Stimulated activated CD4-positive, alpha-beta T cell treated with anti-CD3 and anti-CD28 coated beads, Interleukin-12 subunit alpha, Interleukin-12 subunit beta, amount 100 ng/mL, for 4 hours (primary cell): Measurements from ENCODE around the gene CFAP92.
"Not testable (repeated sequence)": the region's sequence is repeated elsewhere in the genome, so short reads cannot be mapped to it uniquely, and the experiment has no call there.

ENCODE experiments used
- DNase-seq: peaks from one replicate; pipeline ENCODE4 v3.0.0-alpha.2; 2020

Gene CFAP92

GRCh38 chr3:128889139-128889894, 104.6 kb downstream of the CFAP92 start:
- no peak for DNase-seq

DNA sequence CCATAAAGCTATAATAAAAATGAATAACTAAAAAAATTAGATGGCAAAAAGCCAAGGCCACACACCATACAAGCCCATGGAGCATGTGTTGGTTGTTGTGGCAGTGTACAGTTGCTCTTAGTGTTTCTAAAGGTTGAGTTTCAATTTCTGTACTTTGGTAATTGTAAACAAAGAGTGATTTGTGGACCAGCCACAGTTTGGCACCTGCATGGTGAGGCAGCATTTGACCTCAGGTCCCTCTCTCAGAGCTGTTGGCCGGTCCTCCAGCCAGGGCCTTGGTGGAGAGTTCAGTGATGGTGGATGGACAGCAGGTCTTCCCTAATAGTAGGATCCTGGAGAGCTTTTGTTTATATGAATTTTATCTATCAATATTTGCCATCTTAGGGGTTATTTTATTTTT, 108.9 kb downstream of the CFAP92 start:
- DNase-seq: no peak

DNA sequence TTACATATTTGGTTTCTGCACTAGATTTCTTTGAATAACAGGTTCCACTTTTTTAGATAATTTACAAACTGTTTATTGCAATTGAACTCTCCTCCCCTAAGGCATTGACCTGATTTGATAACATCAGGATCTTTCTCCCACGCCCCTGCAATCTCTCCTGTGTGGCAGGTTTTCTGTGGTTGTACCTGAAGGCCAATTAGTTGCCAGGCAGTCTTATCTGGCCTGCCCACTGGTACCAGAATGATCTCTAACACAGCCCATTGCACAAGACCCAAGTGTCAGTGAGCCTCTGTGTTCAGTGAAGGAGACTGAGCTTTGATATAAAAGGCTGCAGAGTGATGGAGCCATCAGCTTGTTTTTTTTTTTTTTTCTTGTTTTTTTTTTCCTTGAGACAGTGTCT, 111.2 kb downstream of the CFAP92 start:
- no peak for DNase-seq

DNA sequence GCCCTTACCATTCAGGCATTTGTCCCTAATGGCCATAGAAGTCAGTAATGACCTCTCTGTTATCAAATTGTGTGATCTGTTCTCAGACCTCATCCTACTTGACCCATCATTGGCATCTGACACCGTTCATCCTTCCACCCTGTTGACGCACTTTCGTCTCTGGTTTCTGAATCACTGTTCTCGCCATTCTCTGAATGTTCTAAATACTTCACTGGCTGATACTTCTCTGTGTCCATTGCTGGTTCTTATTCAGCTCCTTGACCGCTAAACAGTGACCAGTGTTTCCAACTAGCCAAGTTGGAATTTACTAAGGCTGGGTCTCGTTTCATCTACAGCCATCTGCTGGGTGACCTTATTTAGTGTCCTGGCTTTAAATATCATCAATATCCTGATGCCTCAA, 112.3 kb downstream of the CFAP92 start:
- DNase-seq: no peak

DNA sequence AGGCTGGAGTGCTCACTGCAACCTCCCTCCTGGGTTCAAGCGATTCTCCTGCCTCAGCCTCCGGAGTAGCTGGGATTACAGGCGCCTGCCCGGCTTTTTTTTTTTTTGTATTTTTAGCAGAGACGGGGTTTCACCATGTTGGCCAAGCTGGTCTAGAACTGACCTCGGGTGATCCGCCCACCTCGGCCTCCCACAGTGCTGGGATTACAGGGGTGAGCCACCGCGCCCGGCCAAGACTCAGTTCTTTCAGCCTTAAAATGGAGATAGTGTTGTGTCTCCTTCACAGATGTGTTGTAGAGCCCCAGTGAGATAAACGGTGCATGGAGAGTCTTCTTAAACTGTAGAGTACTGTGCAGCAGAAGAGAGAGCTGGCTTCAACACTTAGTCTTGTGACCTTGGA, 113.4 kb downstream of the CFAP92 start:
- not testable (repeated sequence) for DNase-seq

DNA sequence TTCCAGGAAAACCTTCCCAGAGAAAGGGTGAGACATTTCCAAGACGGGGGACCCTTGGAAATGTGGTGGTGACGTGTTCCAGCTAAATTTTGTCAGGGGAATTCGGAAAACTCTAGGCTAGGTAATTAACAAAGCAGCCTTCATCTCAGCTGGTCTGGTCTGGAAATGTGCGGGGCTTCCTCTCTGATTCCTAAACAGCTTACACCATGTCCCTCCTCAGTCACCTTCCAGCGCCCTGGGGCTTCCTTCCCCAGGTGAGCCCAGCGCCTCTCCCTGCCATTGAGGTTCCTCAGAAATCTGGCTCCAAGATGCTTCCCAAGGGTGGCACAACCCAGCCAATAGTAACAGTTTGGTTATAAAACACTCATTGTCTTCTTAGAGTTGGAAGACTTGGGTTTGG, 113.9 kb downstream of the CFAP92 start:
- no peak for DNase-seq

DNA sequence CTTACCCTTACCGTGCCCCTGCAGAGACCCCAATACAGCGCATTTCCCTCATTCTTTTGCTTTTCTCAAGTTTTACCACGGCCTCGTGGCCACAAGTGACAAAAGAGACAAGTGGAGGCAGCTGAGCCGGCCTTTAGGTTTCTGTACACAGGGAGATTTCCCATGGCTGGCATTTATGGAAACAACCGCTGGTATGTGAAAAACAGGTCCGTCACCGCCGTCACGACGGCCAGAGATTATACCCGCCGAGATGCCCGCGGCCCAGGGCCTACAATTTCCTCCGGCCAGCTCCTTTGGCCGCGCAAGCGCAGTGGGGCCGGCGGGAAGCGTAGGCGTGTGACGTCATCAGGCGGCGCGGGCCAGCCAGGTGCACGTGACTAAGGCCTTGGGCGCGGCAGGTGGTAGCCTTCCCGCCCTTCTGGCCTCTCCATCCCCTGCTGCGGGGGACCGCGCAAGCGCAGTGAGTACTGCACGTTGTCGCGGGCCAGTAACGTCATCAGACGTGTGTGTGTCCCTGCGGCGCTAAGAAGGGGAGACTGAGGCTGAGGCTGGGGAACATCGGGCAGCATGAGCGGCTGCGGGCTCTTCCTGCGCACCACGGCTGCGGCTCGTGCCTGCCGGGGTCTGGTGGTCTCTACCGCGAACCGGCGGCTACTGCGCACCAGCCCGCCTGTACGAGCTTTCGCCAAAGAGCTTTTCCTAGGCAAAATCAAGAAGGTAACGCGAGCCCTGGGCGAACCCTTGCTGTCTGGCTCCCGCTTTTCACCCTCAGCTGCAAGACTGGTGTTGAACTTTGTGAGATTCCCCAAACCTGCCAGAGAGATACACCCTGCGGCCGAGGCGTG, 114.5 kb downstream of the CFAP92 start, which contains the start of gene ACAD9:
ACAD9 (plus strand) TSS at position 496 of the 845 bp plus-strand sequence; CDS start at position 568, 72 bp downstream.
- peak; percentile 96 for DNase-seq

- peak; percentile 10 for DNase-seq
Observed at GRCh38 chr3:128878556-128879124, 115.2 kb downstream of the CFAP92 start.

- DNase-seq: no peak
Observed at GRCh38 chr3:128878011-128878457, 115.8 kb downstream of the CFAP92 start.

- peak; percentile 54 for DNase-seq
Observed at GRCh38 chr3:128875556-128876120, 118.2 kb downstream of the CFAP92 start.

DNA sequence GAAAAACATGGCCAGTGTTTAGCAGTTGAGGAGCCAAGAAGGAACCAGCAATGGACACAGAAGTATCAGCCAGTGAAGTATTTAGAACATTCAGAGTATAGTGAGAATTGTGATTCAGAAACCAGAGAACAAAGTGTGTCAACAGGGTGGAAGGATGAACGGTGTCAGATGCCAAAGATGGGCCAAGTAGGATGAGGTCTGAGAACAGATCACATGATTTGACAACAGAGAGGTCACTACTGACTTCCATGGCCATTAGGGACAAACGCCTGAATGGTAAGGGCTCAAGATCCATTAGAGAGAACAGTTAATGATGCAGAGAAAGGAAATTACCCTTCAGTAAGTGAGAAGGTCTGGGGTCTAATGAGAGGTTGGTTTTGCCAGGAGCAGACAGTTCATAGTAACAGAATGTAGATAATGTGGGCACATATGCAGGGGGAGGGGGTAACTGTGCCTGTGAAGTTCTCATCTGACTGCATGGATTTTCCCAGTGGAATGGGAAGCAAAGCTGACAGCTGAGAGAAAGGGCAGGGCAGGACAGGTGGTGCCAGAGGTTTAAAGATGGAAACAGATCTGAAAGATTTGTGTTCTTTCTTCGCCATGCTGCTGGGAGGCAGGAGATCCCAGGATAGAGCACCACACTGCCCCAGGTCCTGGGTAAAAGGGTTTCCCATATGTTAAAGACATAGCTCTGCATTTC, 119.2 kb downstream of the CFAP92 start:
- DNase-seq: no peak

- no peak for DNase-seq
Observed at GRCh38 chr3:128873244-128874022, 120.4 kb downstream of the CFAP92 start.

DNA sequence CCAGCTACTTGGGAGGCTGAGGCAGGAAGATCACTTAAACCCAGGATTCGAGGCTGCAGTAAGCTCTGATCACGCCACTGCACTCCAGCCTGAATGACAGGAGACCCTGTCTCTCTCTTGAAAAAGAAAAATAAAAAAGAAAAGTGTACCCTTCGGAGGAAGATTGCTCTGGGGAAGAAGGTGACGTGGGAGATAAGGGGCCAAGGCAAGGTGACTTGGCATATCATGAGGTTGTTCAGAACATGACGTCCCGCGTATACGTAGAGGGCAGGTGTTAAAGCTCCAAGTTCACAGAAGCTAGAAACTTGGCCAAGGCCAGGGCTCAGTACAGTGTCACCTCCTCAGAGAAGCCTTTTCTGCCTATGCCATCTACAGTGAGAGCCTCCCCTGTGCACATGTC, 121.1 kb downstream of the CFAP92 start:
- no peak for DNase-seq

- DNase-seq: no peak
Observed at GRCh38 chr3:128872282-128872681, 121.6 kb downstream of the CFAP92 start.

DNA sequence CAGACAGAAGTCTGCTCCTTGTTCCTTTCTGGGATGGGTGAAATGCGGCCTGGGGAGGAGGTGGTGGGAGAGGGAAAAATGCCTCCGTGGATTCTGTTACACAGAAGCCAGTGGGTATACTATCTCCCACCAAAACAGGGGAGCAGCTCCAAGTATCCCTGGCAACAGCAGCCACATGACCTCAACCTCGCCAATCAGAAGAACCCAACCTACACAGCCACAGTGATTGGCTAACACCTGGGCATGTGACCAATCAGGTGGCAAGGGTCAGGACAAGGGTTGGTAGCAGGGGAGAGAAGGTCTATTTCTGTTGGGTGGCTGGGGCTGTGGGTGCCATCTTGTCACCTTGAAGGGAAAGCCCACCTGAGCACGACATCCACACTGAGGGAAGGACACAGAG, 123.5 kb downstream of the CFAP92 start:
- DNase-seq: no peak

GRCh38 chr3:128867200-128868125, 126.4 kb downstream of the CFAP92 start:
- no peak for DNase-seq

DNA sequence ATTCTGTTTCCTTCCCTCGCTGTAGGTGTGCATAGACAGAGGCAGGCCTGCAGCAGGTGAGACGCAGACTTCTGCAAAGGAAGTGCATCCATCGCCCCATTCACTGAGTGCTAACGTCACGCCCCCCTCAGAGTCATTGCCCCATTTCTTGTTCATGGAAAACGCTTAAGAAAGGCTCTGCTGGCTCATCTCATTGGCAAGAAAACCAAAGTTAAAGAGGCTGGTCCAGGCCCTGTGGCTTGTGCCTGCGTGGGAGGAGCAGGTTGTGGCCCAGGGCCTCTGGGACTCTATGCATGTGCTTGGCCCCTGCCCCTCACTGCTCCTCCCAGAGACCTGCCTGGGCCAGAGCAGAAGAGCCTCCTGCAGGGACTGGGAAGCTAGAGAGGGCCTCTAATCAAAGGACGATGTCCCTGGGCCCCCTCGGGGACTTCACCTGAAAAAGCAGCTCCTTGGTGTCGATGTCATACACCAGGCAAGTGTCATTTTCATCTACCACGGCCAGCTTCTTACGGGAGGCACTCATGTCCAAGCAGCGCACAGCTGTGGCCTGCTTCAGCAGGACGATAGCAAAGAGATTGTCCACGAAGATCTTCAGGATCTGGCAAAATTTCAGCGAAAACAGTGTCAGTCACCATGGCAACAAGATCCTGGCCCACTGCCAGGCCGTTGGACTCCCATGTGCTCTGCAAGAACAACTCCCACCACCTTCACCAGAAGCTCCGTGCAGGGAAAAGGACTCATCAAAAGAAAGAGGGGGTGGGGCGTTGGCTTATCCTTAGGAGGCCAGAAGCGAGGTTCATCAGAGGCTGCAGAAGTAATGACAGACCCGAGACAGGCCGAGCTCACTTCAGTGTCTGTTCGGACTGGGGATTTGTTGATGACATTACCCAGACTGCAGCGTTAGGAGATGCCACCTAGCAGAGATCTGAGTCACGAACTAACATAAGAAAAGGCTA, 128.7 kb downstream of the CFAP92 start:
- not testable (repeated sequence) for DNase-seq

DNA sequence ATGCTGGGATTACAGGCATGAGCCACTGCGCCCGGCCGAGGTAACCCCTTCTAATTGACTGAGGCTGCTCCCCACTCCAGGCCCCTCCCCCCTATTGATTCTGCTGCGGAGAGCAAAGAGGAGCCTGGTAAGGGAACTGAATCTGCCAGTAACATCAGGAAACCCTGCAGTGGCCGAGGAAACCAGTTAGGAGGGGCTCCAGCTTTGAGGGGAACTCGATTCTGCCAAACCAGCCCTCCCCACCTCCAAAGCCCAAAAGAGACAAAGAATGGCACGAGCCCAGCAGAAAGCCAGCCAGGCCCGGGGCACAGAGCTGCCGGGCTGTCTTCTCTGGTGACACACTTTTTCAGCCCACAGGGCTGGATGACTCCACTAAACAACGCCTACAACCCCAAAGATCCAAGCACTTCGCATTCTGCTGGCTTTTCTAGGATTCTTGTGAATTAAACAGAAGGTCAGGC, 129.5 kb downstream of the CFAP92 start:
- DNase-seq: no peak

DNA sequence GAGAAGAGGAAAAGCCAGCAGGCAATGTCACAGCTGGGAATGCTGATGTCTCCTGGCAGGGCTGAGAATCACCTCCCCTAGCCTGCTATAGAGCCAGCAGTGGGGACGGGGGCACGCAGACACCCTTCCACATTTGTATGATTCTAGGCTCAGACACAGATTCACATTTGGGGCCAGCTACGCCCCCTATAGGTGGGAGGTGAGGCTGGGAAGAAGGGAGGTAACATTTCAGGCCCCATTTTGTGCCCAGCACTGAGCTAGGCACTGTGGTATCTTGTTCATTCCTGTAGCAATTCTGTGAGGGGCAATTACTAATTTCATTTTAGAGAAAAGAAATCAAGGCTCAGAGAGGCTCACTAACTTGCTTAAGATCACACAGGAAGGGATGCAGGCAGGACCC, 130.3 kb downstream of the CFAP92 start:
- DNase-seq: no peak
